ENCODE results near the gene DBT.
"Not testable (repeated sequence)": the region's sequence is repeated elsewhere in the genome, so short reads cannot be mapped to it uniquely, and the experiment has no call there.

DBT gene

GRCh38 chr1:100249155-100249536 lies 488 bp downstream of the DBT start:
- no peak for DNase-seq

GRCh38 chr1:100246738-100247137 lies 2.9 kb downstream of the DBT start:
- DNase-seq: no peak

- DNase-seq: no peak
Measured at GRCh38 chr1:100240631-100241030, 9.0 kb downstream of the DBT start.

DNA sequence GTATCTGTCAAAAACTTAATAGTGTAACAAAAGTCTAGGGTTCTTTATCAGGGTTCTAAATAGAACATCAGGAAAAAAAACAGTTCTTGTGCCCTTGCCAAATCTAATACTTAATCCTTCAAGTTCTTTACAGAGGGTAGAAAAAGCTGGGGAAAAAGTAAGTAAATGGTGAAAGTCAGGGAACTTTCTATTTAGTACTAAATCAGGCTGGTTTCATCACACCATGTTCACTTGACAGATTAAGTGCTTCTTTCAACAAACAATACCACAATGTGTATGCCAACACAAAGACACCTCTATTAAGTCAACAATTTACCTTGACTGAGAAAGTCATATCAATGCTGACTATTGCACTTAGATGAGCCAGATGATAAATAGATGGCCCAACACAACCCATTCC lies 9.7 kb downstream of the DBT start:
- no peak for DNase-seq

GRCh38 chr1:100237091-100237490 lies 12.5 kb downstream of the DBT start:
- DNase-seq: no peak

DNA sequence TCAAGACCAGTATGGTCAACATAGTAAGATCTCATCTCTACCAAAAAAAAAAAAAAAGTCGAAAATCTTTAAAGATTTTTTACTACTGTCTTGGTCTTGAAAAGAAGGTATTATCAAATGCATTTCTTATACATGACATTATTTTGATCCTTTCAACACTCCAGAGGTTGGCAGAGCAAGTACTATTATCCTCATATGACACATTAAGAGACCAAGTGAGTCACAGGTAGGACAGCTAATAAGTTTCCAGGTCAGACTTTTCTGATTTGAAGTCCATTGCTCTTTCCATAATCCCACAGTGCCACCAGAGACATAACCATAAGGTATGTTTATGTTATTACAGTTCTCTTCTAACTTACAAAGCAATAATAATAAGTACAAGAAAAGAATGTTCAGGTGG lies 15.2 kb downstream of the DBT start:
- no peak for DNase-seq

- DNase-seq: not testable (repeated sequence)
Measured at GRCh38 chr1:100233566-100233965, 16.1 kb downstream of the DBT start.

DNA sequence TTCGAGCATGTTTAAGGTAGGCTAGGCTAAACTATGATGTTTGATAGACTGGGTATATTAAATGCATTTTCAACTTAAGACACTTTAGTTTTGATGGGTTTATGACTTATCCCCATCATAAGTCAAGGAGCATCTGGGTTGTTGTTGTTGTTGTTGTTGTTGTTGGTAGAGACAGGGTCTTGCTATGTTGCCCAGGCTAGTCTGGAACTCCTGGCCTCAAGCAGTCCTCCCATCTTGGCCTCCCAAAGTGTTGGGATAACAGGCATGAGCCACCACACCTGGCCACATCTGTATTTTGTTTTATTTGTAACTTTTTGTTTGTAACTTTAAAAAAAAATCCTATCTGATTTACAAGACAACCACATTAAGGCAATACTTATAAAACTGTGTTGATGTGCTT lies 17.5 kb downstream of the DBT start:
- no peak for DNase-seq

DNA sequence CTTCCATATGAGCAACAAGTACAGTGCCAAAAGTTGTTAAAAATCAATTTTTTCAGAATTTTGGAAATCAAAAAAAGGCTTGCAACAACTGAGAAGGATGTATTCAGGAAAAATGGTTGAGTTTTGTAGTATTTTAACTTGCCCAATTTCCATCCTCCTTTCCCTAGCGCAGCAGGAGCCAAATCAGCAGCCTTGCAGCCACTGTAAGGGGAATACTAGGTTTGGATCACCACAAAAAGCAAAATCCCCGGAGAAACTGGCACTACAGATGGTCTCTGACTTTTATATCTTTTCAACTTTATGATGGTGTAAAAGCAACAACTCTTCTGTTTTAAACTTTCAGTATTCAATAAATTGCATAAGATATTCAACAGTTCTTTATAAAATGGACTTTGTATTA lies 17.9 kb downstream of the DBT start:
- DNase-seq: no peak

DNA sequence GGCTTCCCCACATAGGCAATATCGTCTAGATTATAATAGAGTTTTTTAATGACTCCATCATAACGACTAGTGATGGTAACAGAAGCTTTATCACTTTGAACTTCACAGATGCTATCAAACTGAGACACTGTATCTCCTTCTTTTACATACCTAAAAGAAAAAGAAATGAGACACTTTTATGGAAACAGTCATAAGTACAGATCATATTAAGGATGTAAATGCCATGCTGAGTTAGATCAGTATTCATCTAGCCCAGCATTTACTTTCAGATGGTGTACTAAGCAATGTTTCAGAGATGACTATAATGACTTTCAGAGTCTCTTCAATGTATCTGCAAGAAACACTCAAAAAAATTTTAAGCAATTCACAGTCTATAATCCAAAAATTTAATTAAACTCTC lies 18.9 kb downstream of the DBT start:
- no peak for DNase-seq

DNA sequence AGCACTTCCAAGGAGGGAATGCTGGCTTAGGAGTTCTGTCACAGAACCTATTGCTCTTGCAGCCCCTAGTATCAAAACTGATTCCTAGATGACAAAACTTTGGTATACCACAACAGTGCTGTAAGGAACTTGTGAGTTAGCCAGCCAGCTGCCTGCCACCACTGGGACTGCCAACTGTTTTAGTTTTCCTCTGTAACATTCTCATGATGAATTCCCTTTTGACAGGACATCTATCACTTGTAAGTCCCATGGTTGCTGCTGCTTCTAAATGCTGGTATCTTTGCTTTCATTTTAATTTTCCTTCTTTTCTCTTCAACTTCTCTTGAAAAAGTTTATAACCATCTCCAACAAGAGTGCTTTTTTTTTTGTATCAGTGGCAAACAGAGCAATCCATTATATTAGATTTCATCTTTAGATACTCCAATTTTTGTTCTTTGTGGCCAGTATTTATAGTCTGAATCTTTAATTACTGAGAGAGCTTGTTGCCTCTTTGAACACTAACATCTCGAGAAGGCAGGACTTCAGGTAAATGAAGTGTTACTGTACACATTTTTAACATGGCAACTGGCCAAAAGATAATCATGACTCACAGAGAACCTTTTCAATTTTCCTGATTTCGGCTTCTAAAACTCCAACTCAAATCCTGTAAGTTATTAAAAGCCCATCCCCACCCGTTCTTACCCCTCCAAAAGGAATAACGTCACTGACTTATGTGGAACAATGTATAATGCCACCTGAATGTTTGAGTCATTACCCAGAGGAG lies 19.8 kb downstream of the DBT start:
- DNase-seq: no peak

DNA sequence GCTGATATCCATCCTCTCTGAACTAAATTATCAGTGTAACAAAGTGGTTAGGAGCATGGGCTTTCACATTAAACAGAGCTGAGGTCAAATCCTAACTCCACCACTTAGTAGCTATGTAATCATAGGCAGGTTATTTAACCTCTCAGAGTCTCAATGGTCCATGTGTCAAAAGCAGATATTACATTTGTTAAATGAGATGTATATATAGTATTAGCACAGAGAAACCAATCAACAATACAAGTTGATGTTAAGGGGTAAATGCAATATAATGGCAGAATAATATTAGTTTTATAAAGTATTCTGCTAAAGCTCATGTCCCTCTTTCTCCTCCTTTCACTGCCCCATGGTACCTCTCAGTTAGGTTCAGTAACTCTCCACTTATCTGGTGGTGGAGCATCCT lies 27.2 kb downstream of the DBT start:
- no peak for DNase-seq

- no peak for DNase-seq
Measured at GRCh38 chr1:100219883-100220282, 29.8 kb downstream of the DBT start.

DNA sequence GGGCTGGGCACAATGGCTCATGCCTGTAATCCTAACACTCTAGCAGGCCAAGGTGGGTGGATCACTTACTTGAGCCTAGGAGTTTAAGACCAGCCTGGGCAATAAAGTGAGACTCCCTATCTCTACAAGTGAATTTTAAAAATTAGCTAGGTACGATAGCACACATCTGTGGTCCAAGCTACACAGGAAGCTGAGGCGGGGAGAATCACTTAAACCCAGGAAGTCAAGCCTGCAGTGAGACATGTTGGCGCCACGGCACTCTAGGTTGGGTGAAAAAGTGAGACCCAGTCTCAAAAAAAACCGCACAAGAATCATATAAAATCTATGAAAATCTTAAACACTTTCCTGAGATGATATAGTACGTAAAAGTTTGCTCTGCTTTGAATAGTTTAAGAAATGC lies 30.2 kb downstream of the DBT start:
- no peak for DNase-seq

DNA sequence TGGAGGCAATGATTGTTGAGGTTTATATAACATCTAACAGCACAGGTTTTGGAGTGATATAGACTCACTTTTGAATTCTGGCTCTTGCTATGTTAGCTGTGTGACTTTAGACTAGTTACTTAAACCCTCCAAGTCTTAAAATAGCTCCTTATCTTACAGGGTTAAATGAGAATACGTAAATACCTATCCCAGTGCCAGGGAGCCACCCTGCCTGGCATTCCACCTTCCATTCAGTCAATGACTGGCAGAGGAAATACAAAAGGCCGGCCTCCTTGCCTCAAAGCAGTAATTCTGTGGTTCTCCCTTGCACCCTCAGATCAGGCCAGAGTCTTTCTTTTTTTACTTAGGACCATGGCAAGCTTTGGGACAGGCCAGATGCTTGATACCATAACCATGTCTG lies 31.8 kb downstream of the DBT start:
- no peak for DNase-seq

- DNase-seq: no peak
Measured at GRCh38 chr1:100215101-100215500, 34.5 kb downstream of the DBT start.

GRCh38 chr1:100213141-100213540 lies 36.5 kb downstream of the DBT start:
- no peak for DNase-seq

- DNase-seq: no peak
Measured at GRCh38 chr1:100206301-100206700, 43.3 kb downstream of the DBT start.

- DNase-seq: not testable (repeated sequence)
Measured at GRCh38 chr1:100205593-100205992, 44.0 kb downstream of the DBT start.

DNA sequence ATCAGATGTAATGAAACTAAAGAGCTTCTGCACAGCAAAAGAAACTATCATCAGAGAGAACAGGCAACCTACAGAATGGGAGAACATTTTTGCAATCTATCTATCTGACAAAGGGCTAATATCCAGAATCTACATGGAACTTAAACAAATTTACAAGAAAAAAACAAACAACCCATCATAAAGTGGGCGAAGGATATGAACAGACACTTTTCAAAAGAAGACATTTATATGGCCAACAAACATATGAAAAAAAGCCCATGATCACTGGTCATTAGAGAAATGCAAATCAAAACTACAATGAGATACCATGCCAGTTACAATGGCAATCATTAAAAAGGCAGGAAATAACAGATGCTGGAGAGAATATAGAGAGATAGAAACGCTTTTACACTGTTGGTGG lies 44.5 kb downstream of the DBT start:
- DNase-seq: not testable (repeated sequence)

- not testable (repeated sequence) for DNase-seq
Measured at GRCh38 chr1:100202703-100203102, 46.9 kb downstream of the DBT start.

- DNase-seq: not testable (repeated sequence)
Measured at GRCh38 chr1:100200060-100200459, 49.6 kb downstream of the DBT start.

GRCh38 chr1:100198596-100198995 lies 51.0 kb downstream of the DBT start:
- no peak for DNase-seq

- DNase-seq: no peak
Measured at GRCh38 chr1:100188617-100189016, 61.0 kb downstream of the DBT start.

GRCh38 chr1:100187912-100188311 lies 61.7 kb downstream of the DBT start:
- DNase-seq: no peak

All from stimulated activated CD4-positive, alpha-beta T cell treated with anti-CD3 and anti-CD28 coated beads, Interleukin-4, amount 100 ng/mL, for 1 hour (primary cell).